Activated T-helper 1 cell treated with anti-CD3 and anti-CD28 coated beads, Interleukin-2, amount 50 U/mL, for 16 hours (primary cell): ENCODE measurements around the gene CHTF18.
"Not testable (repeated sequence)": the region's sequence is repeated elsewhere in the genome, so short reads cannot be mapped to it uniquely, and the experiment has no call there.

Experiments
- DNase-seq, 2 donors: peaks; one replicate each; pipeline ENCODE4 v3.0.0-alpha.2; 2020; ENCODE audit warnings: low read depth in 1 of 2, low spot score in 1 of 2

The CHTF18 gene

DNA sequence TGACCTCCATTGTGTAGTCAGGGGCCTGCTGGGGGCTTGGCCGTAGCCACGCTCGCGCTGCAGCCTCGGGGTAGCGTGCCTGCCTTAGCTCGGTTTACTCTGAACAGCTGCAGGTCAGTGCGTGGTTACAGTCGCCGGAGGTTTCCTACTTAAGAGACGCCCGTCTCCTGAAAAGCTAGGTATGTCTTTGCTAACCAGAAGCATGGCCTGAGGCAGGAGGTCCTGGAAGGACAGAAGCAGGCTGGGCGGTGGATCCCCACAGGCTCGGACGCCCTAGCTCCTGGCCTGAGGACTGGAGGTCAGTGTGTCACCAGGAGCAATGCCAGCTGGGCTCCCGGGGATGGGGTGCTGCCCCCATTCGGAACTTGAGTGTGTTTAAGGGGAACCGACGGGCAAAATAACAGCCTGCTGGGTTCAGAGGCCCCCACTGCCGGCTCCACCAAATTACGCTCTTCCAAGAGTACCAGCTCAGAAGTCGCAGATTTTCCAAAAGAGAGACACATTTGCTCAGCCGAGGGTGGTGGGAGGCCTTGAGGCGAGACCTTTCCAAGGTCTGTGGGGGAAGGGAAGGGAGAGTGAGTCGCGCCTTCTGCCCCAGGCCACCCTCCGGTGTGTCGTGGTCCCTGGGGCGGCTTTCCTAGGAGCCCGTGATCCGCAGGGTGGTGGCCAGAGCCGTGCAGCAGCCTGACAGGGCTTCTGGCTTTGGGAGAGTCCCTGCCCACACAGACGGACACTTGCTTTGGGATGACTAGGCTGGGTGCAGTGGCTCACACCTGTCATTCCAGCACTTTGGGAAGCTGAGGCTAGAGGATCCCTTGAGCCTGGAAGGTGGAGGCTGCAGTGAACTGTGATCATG lies 16.0 kb downstream of the CHTF18 start:
- DNase-seq = no peak

DNA sequence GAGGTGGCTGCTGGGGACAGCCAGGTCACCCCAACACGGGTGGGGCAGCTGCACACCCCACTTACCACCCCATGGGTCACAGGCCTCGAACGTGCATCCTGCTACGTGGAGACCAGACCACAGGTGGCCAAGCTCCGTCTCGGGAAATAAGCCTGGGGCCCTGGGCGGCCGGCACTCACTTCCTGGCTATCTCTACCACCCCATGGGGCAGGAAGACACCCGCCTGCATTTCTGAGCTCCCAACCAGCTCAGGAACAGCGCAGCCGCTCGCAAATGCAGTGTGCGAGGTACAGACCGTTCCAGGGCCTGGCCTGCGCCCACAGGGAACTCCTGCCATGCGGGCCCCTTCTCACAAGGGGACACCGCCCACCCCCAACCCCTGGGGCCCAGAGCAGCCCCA lies 17.1 kb downstream of the CHTF18 start:
- no peak for DNase-seq

DNA sequence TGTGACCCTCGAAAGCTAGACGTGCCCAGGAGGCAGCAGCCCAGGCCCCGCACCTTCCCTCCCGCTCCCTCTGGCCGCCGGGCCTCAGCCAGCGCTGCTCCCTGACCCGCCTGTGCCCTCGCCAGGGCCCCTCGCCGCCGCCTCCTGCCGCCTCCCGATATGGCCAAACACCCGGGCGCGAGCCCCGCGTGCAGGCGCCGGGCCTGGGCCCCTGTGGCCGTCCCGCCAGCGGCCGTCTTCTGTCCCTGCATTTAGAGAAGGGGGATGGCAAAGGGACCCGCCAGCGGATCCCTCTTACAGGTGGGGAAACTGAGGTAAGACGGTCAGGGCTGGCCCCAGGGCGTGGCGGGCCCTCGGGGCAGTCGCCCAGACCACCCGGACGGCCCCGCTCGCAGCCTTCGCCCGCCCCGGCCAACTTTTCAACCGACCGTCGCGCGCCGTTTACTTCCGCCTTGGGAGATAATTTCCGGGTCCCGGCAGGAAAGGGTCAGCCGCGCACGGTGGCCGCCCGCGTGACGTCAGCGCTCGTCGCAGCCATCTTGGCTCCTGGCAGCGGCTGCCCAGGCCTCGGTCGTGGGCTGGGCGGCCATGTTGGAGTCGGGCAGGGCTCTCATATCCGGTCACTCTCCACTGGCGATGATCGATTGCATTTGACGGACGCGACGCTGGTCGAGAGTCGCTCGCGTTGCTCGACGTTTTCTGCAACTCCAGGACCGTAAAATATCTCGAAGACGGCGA lies 19.1 kb downstream of the CHTF18 start:
- peak; percentile 58 to 76 for DNase-seq

DNA sequence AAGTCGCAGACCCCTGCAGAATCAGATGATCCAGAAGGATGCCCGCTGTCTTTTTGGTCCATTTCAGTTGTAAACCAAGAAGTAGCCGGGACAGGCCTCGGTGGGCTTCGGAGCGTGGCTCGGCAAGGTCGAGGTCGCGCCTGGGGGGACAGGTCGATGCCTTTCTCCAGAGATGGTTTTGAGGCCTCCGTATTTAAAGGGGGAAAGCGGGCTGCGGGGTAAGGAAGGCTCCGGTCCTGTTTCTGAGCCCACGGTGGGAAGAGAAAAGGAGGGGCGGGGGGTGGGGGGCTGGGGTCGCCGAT lies 19.6 kb downstream of the CHTF18 start:
- no peak for DNase-seq

DNA sequence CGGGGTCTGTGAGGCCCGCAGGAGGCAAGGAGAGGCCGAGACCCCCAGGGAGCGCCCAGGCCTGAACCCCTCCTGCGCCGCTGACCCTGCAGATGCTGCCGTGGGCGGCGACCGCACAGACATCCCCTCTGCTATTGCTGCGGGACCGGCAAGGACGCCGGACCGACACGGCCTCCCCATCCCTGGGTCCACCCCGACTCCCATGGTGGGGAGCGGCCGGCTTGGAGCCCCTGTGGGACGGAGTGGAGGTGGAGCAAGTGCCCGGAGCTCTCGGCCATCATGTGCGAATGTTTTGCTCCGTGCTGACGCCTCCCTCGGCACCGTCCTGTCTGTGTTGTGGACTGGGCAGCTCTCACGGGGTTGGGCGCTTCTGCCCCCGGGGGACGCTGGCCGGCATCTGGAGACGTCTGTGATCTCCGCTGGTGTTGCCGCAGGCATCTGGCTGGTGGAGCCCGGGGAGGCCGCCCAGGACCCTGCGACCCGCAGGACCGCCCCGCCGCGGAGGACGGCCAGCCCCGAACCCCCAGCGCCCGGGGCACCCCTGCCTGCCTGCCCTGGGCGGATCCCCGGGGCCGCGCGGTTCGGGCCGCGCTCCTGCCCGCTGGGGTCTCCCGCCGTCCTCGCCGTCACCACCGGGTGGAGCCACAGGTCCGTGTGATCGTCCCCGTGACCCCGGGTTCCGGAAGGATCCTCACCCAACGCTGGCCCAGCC lies 24.9 kb downstream of the CHTF18 start:
- peak; percentile 25 to 38 for DNase-seq

DNA sequence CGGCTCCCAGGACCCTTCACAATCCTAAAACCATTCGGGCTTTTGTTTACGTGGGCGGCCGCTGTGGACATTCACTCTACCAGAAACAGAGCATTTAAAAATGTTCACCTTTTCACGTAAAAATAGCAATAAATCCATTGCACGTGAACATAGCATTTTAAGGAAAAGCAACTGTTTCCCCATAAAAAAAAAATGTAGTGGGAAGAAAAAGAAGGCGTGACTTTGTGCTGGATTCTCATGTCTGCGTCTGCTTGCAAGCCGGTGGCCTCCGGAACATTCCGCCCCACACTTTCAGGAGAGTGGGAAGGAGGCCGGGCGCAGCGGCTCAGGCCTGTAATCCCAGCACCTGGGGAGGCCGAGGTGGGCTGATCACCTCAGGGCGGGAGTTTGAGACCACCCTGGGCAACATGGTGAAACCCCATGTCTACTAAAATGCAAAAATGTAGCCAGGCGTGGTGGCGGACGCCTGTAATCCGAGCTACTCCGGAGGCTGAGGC lies 25.5 kb downstream of the CHTF18 start:
- no peak for DNase-seq

DNA sequence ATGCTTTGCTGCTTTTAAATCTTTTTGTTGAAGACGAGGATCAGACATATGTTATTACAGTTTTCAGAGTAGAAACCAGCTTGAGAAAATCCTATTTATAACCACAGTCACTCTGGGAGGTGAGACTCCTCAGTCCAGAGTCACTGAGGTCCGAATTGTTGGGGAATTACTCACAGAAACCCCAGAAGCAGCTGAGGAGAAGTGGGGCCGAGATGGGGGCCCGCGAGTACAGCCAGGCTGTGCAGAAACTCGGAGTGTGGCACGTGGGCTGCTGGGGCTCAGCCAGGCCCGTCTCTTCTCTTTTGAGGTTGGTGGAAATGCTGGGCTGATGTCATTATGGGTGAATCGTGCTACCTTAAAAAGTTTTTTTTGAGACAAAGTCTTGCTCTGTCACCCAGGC lies 26.6 kb downstream of the CHTF18 start:
- no peak for DNase-seq

DNA sequence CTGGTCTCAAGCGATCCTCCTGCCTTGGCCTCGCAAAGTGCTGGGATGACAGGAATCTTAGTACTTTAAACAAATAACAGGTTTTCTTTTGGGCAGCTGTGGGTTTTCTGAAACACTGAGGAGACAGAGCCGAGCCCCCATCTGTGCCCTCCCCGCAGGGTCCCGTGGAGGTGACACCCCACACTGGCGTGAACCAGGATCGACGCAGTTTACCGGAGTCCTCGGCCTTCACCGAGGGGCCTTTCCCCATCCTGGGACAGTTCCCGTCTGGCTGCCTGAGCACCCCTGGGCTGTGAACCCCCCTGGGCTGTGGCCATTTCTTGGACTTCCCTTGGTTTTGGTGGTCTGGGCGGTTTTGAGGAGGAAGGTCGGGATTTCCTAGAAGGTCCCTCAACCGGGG lies 27.4 kb downstream of the CHTF18 start:
- DNase-seq = no peak

DNA sequence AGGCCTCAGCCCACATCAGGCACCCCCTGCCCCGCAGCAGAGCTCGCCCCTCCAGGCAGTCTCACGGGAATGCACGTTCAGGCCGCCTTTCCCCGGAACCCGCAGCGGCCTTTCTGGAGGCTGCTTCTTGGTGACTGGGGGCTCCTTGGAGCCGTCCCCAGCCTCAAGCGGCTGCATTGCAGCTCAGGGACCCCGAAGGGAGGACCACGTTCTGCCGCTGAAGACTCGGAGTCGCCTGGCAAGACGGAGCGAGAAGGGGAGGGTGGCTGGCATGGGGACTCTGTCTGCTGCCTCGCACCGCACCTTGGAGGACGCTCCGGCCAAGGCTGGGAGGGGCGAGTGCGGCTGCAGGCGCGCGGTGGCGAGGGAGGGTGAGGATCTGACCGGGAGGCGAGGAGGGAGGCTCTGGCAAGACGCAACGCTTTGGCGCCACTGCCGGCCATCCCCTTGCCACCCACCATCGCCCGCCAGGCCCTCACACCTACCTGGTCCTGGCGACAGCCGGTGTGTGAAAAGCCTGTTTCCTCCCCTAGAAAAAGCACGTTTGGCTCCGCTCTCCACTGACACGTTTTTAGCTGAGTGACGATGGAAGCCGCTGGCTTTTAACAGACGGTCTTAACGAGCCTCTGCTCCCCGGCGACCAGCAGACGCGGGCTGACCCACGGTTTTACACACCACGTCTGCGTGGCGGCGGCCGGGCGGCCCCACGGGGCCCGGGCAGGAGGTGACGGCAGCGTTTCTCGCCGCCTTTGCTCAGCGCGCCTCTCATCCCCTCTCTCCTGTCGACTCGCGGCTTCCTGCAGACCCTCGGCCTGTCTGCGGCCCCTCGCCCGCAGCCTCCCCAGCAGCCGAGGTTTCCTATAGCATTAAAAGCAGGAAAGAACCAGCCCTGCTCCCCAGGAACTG lies 28.8 kb downstream of the CHTF18 start:
- DNase-seq = no peak

DNA sequence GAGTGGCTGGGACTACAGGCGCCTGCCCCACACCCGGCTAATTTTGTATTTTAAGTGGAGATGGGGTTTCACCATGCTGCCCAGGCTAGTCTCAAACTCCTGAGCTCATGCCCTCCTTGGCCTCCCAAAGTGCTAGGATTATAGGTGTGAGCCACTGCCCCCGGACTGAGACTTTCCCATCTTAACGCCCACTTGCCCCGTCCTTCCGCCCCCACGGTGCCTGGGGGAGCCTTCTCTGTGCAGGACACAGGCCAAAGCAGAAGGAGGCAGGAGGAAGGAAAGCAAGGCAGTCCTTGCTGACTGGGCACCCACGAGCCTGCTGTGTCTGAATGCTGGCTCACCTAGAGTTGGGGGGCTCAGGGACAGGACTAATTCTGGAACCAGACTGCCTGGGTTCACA lies 29.7 kb downstream of the CHTF18 start:
- no peak for DNase-seq

DNA sequence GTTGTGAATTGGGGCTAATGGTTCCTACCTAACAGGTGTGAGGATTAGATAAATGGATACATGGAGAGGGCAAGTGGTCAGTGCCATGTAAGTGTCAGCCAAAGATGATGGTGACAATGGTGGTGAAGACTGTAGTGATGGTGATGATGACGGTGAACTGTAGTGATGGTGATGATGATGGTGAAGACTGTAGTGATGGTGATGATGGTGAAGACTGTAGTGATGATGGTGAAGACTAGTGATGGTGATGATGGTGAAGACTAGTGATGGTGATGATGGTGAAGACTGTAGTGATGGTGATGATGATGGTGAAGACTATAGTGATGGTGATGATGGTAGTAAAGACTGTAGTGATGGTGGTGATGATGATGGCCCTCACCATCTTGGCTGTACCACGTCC lies 30.2 kb downstream of the CHTF18 start:
- DNase-seq = no peak

DNA sequence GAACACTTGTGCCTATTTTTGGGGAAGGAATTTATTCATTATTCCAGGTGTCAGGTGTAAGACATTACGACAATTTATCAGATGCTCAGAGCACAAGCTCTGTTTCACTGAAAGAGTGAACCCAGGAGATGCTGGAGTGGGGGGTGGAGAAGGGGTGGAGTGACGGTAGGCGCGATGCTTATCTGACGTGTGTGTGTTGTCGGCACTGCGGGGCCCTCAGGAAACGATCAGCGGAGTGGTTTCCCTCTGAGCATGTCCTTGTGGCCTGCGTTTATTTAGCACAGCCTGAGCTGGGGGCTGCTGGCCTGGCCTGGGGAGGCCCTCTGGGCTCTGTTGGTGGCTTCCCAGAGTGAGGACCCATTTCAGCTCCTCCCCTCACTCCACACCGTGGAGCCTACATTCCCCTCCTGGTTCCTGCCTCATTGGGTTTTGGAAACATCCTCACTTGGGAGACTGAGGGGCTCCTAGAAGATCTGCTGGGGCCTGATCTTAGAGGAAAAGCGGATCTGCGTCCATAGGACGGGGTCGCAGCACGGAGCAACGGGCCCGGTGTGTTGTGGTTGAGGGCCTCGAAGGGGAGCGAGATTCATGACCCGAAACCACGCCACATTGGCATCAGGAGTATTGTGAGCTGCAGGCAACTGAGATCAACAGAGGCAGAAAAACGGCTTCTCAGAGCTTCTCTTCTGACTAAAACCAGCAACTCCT lies 31.1 kb downstream of the CHTF18 start:
- DNase-seq = no peak

DNA sequence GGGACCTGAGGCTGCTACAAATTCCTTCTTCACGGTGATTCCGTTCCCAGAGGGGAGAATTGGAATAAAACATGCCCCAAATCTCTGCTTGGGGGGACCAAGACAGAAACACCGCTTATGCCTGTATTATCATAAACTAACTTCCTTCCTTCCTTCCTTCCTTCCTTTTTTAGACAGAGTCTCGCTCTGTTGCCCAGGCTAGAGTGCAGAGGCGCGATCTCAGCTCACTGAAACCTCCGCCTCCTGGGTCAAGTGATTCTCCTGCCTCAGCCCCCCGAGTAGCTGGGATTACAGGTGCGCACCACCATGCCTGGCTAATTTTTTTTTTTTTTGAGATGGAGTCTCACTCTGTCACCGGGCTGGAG lies 31.6 kb downstream of the CHTF18 start:
- not testable (repeated sequence) for DNase-seq

DNA sequence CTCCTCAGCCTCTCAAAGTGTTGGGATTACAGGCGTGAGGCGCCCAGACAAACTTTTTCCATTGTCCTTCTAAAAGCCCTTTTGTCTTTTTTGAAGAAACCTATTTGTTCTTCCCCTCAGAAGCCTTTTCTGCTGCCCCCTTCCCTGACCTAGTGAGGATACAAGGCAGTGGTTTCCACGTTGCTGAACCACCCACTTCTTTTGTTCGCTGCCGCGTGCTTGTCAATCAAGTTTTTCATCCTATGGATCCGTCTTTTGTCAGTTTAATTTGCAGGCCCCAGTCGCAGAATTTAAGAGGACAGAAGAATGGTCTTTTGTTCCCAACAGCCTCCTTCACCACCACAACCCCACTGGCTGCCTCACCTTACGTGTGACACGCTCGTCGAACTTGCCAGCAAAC lies 32.3 kb downstream of the CHTF18 start:
- no peak for DNase-seq

DNA sequence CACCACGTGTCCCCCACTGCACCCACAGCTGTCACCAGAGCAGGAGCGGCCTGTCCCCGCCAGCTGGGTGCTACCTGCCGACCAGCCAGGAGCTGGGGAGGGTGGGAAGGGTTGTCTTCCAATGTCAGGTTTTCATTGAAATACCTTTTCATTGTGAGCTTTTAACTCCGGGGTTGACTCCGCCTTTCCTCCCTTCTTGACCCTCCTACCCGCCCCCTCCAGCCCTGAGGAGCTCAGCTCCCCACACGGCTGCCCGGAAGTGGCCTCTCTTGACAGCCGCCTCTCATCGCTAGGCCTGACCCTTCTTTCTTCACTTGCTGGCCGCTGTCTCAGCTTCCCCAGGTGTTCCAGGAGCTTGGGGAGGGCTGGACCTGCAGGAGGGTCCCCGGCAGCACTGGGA lies 33.3 kb downstream of the CHTF18 start:
- no peak for DNase-seq

DNA sequence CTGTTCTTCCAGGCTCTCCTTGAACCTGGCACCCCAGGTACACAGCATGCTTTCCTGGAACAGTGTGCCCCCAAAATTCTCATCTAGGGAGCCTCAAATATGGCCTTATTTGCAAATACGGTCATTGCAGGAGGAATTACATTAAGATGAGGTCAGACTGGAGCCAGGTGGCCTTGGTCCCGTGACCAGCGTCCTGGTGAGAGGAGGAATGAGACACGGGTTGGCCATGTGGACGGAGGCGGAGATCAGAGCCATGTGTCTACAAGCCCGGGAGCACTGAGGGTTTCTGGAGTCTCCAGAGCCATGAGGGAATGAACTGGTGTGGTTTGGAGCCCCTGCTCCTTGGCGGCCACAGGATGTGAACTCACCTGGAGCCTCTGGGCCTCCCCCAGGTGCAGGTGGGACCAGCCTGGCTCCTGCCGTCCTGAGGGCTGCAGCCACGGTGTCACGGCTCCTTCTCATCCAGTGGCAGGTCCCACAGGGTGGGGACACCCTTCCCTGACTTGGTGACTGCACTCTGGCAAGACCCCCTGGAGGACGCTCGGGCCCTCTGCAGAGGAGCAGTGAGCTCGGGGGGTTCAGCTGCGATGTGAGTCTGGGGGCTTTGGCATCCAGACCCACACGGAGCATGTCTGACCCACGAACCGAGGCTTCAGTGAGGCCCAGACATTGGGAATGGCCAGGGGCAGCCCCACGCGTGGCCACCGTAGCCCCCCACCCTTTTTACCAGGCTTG lies 33.9 kb downstream of the CHTF18 start:
- no peak for DNase-seq

DNA sequence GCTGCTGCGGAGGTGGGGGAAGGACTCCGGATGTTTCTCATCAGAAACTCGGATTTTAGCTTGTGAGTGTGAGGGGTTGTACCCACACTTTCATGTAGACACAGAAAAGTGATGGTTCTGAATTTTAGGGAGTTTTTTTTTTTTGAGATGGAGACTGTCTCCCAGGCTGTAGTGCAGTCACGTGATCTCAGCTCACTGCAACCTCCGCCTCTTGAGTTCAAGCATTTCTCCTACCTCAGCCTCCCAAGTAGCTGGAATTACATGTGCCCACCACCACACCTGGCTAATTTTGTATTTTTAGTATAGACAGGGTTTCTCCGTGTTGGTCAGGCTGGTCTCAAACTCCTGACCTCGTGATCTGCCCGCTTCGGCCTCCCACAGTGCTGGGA lies 34.5 kb downstream of the CHTF18 start:
- DNase-seq = no peak

DNA sequence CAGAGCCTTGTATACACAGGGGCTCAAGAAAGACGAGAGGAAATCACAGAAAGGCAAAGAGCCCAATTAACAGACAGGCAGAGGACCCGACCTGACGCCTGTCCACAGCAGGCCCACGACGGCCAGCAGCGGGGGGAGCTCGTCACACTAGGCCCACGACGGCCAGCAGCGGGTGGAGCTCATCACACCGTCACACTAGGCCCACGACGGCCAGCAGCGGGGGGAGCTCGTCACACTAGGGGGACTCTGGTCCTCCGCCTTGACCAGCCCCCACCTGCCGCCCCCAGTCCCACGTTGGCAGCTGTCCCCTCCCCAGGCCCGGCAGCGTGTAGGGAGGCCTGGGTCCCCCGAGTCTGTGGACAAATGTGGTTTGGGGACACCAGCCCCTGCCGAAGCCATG lies 35.8 kb downstream of the CHTF18 start:
- no peak for DNase-seq

DNA sequence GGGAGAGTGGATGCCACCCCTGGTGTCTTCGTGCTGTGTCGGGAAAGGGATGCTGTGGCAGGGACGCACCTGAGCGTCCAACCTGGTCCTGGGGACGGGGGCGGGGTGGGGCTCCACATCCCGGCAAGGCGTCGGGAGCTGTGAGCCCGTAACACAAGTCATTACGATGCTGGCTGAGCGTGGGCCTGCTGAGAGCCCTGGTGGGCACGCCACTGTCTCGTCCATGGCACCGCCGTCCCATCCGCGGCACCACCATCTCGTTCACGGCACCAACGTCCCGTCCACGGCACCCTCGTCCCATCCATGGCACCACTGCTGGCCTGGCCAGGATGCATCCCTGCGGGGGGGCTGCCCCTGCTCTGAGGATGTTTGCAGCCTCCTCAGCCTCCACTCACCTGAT lies 36.2 kb downstream of the CHTF18 start:
- DNase-seq = no peak
